SK-N-SH (cell line): Measurements from ENCODE around the gene TCEAL5.

Experiments
- EP300 ChIP-seq, 2 experiments: IDR thresholded peaks; 2 replicates each; pipeline versions ENCODE4 v1.4.0 to v1.6.1; 2012; ENCODE audit warnings: borderline replicate concordance in 1 of 2, low read depth in 1 of 2, low read length in 1 of 2
- FOXM1 ChIP-seq: IDR thresholded peaks from 2 replicates; pipeline ENCODE4 v1.4.0; 2012; ENCODE audit warnings: low read depth, mild to moderate bottlenecking
- JUND ChIP-seq: IDR thresholded peaks from 2 replicates; pipeline ENCODE4 v1.4.0; 2012
- MXI1 ChIP-seq: IDR thresholded peaks from 2 replicates; pipeline ENCODE4 v1.6.1; 2012; ENCODE audit warnings: mild to moderate bottlenecking, low read depth, low read length, improper control_type of control experiment
- POLR2AphosphoS5 ChIP-seq: IDR thresholded peaks from 2 replicates; pipeline ENCODE4 v1.6.1; 2012; ENCODE audit warnings: low read depth, low read length
- RXRA ChIP-seq: IDR thresholded peaks from 2 replicates; pipeline ENCODE4 v1.4.0; 2012; ENCODE audit warnings: low read depth, mild to moderate bottlenecking, borderline replicate concordance
- SIN3A ChIP-seq: IDR thresholded peaks from 2 replicates; pipeline ENCODE4 v1.6.1; 2012; ENCODE audit warnings: low read depth, mild to moderate bottlenecking, low read length, moderate library complexity, borderline replicate concordance
- TCF12 ChIP-seq: IDR thresholded peaks from 2 replicates; pipeline ENCODE4 v1.4.0; 2012
- TEAD4 ChIP-seq: IDR thresholded peaks from 2 replicates; pipeline ENCODE4 v1.4.0; 2012; ENCODE audit warnings: mild to moderate bottlenecking, borderline replicate concordance; ENCODE audit not compliant: insufficient read depth
- TF ChIP-seq, protein P1 (sequence below): fragments of 200-600 bp; sonication (generic); IDR thresholded peaks from 2 replicates; pipeline ENCODE4 v1.6.1; 2017; ENCODE audit warnings: antibody characterized with exemption, mild to moderate bottlenecking, moderate library complexity

DNA sequence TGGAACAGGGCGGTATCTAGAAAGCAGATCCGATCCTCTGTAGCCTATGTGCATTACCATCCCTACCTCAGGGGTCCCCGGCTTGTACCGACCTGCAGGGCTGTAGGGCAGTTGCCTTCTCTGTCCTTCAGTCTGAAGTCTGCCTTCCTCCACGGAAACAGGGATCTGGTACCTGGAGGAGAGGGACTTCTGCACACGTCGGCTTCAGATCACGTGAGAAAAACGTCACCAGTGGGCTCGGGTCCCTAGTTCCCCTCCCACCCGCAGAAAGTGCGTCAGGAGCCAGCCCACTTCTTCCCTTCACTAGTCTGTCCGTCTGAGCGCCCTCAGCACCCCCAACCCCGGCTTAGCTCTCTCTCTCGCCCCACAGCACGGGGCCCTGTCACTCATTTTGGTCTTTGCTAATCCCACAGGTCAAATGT lies at the start of gene TCEAL5:
- TF ChIP-seq, protein P1, sequence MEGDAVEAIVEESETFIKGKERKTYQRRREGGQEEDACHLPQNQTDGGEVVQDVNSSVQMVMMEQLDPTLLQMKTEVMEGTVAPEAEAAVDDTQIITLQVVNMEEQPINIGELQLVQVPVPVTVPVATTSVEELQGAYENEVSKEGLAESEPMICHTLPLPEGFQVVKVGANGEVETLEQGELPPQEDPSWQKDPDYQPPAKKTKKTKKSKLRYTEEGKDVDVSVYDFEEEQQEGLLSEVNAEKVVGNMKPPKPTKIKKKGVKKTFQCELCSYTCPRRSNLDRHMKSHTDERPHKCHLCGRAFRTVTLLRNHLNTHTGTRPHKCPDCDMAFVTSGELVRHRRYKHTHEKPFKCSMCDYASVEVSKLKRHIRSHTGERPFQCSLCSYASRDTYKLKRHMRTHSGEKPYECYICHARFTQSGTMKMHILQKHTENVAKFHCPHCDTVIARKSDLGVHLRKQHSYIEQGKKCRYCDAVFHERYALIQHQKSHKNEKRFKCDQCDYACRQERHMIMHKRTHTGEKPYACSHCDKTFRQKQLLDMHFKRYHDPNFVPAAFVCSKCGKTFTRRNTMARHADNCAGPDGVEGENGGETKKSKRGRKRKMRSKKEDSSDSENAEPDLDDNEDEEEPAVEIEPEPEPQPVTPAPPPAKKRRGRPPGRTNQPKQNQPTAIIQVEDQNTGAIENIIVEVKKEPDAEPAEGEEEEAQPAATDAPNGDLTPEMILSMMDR = no peak
- TF ChIP-seq MXI1 = no peak
- no peak for TF ChIP-seq FOXM1
- TF ChIP-seq POLR2AphosphoS5 = no peak
- no peak for TF ChIP-seq JUND
- no peak for TF ChIP-seq TCF12
- TF ChIP-seq SIN3A = no peak
- no peak for TF ChIP-seq RXRA
- no peak for TF ChIP-seq TEAD4
- no peak for TF ChIP-seq EP300 (IDR thresholded peaks at IDR 0.05; ENCODE audit: borderline replicate concordance in 1 of 2, low read depth in 1 of 2, low read length in 1 of 2)
